Ectodermal cell (in vitro differentiated cells): ENCODE measurements around the gene BCAR3.

Experiments
- H3K27ac ChIP-seq: 2 replicates; pipeline ENCODE4 v1.7.0; 2013; ENCODE audit warnings: mild to moderate bottlenecking, low read depth, low read length; ENCODE audit not compliant: insufficient read depth, poor library complexity, severe bottlenecking
- H3K27me3 ChIP-seq: 2 replicates; pipeline ENCODE4 v1.7.0; 2013; ENCODE audit warnings: mild to moderate bottlenecking, low read length; ENCODE audit not compliant: insufficient read depth, control insufficient read depth, poor library complexity, severe bottlenecking
- H3K36me3 ChIP-seq: one replicate; pipeline ENCODE4 v1.7.0; 2013; ENCODE audit warnings: low read length; ENCODE audit not compliant: control insufficient read depth, insufficient read depth
- H3K4me1 ChIP-seq: one replicate; pipeline ENCODE4 v1.7.0; 2013; ENCODE audit warnings: low read length; ENCODE audit not compliant: control insufficient read depth, insufficient read depth
- H3K4me3 ChIP-seq: 2 replicates; pipeline ENCODE4 v1.7.0; 2013; ENCODE audit warnings: low read depth, low read length, control low read depth; ENCODE audit not compliant: insufficient read depth
- H3K9me3 ChIP-seq: 2 replicates; pipeline ENCODE4 v1.7.0; 2013; ENCODE audit warnings: mild to moderate bottlenecking, low read length, moderate library complexity; ENCODE audit not compliant: control insufficient read depth
- WGBS, 2 experiments: methylation state at CpG; one replicate each; pipeline ENCODE4 v1.1.7; 2013; ENCODE audit warnings: missing lambda C conversion rate in 2 of 2; 5-methylcytosine and 5-hydroxymethylcytosine counted together

The BCAR3 gene

GRCh38 chr1:93537396-93537795 lies 144.2 kb downstream of the BCAR3 start:
- no peaks in the 10 kb centered on the region for H3K27me3 ChIP-seq
- no peak overlapping the region for H3K4me3 ChIP-seq
- H3K27ac ChIP-seq: no peak overlapping the region
- H3K9me3 ChIP-seq: no peaks in the 10 kb centered on the region
- no peaks in the 10 kb centered on the region for H3K36me3 ChIP-seq
- no peaks in the 10 kb centered on the region for H3K4me1 ChIP-seq

- Histone ChIP-seq H3K9me3 (no peaks in the 10 kb centered on the region), H3K4me3 (no peak overlapping the region), H3K27me3 (no peaks in the 10 kb centered on the region), H3K27ac (no peak overlapping the region), H3K36me3 (no peaks in the 10 kb centered on the region), H3K4me1 (no peaks in the 10 kb centered on the region)
Observed at GRCh38 chr1:93533677-93534076, 148.0 kb downstream of the BCAR3 start.

GRCh38 chr1:93532780-93533378 lies 148.8 kb downstream of the BCAR3 start:
- no peaks in the 10 kb centered on the region for H3K4me1 ChIP-seq
- H3K36me3 ChIP-seq: no peaks in the 10 kb centered on the region

GRCh38 chr1:93531193-93531592 lies 150.4 kb downstream of the BCAR3 start:
- H3K36me3 ChIP-seq: no peaks in the 10 kb centered on the region
- no peaks in the 10 kb centered on the region for H3K4me1 ChIP-seq
- no peaks in the 10 kb centered on the region for H3K27me3 ChIP-seq
- 91 to 92% methylated on average over 2 of the region's 2 CpGs for WGBS, 2 experiments
- no peaks in the 10 kb centered on the region for H3K9me3 ChIP-seq
- no peak overlapping the region for H3K27ac ChIP-seq
- H3K4me3 ChIP-seq: no peak overlapping the region

More at GRCh38 chr1:93532780-93533378, 148.8 kb downstream of the BCAR3 start:
- Histone ChIP-seq H3K27me3 (no peaks in the 10 kb centered on the region), H3K27ac (no peak overlapping the region), H3K9me3 (no peaks in the 10 kb centered on the region), H3K4me3 (no peak overlapping the region)
- 89 to 96% methylated on average over 3 of the region's 3 CpGs for WGBS, 2 experiments

- Histone ChIP-seq H3K9me3 (no peaks in the 10 kb centered on the region), H3K27ac (no peak overlapping the region), H3K4me3 (no peak overlapping the region), H3K4me1 (no peaks in the 10 kb centered on the region), H3K27me3 (no peaks in the 10 kb centered on the region), H3K36me3 (no peaks in the 10 kb centered on the region)
- WGBS, 2 experiments: 82 to 100% methylated on average over 1 of the region's 1 CpG
Observed at GRCh38 chr1:93528412-93528811, 153.2 kb downstream of the BCAR3 start.

- H3K4me3 ChIP-seq: no peak overlapping the region
- H3K9me3 ChIP-seq: no peaks in the 10 kb centered on the region
- no peak overlapping the region for H3K27ac ChIP-seq
- H3K27me3 ChIP-seq: no peaks in the 10 kb centered on the region
- WGBS, 2 experiments: 85 to 92% methylated on average over 2 of the region's 2 CpGs
- no peaks in the 10 kb centered on the region for H3K36me3 ChIP-seq
- no peaks in the 10 kb centered on the region for H3K4me1 ChIP-seq
Observed at GRCh38 chr1:93526431-93526830, 155.2 kb downstream of the BCAR3 start.

GRCh38 chr1:93525431-93525830 lies 156.2 kb downstream of the BCAR3 start:
- H3K27me3 ChIP-seq: no peaks in the 10 kb centered on the region
- H3K4me3 ChIP-seq: no peak overlapping the region
- WGBS, 2 experiments: 98 to 100% methylated on average over 1 of the region's 1 CpG

GRCh38 chr1:93522721-93523120 lies 158.9 kb downstream of the BCAR3 start:
- Histone ChIP-seq H3K4me1 (no peaks in the 10 kb centered on the region), H3K36me3 (no peaks in the 10 kb centered on the region), H3K4me3 (no peak overlapping the region), H3K27me3 (no peaks in the 10 kb centered on the region), H3K27ac (no peak overlapping the region), H3K9me3 (no peaks in the 10 kb centered on the region)
- 89 to 94% methylated on average over 3 to 4 of the region's 4 CpGs for WGBS, 2 experiments

More at GRCh38 chr1:93525431-93525830, 156.2 kb downstream of the BCAR3 start:
- H3K36me3 ChIP-seq: no peaks in the 10 kb centered on the region
- no peaks in the 10 kb centered on the region for H3K4me1 ChIP-seq
- no peak overlapping the region for H3K27ac ChIP-seq
- no peaks in the 10 kb centered on the region for H3K9me3 ChIP-seq

- Histone ChIP-seq H3K4me3 (no peak overlapping the region), H3K9me3 (no peaks in the 10 kb centered on the region), H3K27me3 (no peaks in the 10 kb centered on the region), H3K36me3 (no peaks in the 10 kb centered on the region), H3K27ac (no peak overlapping the region), H3K4me1 (no peaks in the 10 kb centered on the region)
- WGBS, 2 experiments: 100% methylated on average over 2 of the region's 2 CpGs; no CpG with 5 or more reads in 1 of the 2 experiments
Observed at GRCh38 chr1:93521618-93522017, 160.0 kb downstream of the BCAR3 start.

GRCh38 chr1:93519199-93519829 lies 162.3 kb downstream of the BCAR3 start:
- no peaks in the 10 kb centered on the region for H3K36me3 ChIP-seq
- H3K27me3 ChIP-seq: no peaks in the 10 kb centered on the region
- no peaks in the 10 kb centered on the region for H3K9me3 ChIP-seq
- no peak overlapping the region for H3K27ac ChIP-seq
- H3K4me1 ChIP-seq: no peaks in the 10 kb centered on the region
- WGBS, 2 experiments: 92 to 98% methylated on average over 3 of the region's 3 CpGs
- no peak overlapping the region for H3K4me3 ChIP-seq
